Esophagus (tissue), 2 donors: ENCODE data around the gene OTOGL. TPM values are rescaled to one million over a fixed set of nuclear protein-coding genes. Genes with fewer than 3 reads are reported as not detected.
"Not testable (repeated sequence)": the region's sequence is repeated elsewhere in the genome, so short reads cannot be mapped to it uniquely, and the experiment has no call there.

Source experiments
- H3K27ac ChIP-seq, 2 donors: one replicate each; pipeline ENCODE4 v1.5.1; 2013; ENCODE audit warnings: low read depth in 2 of 2, mild to moderate bottlenecking in 2 of 2, inconsistent platforms in 1 of 2, low read length in 1 of 2, moderate library complexity in 1 of 2
- H3K27me3 ChIP-seq, 2 donors: one replicate each; pipeline ENCODE4 v1.6.1; 2013; ENCODE audit warnings: low read length in 2 of 2, control low read depth in 1 of 2, mild to moderate bottlenecking in 1 of 2; ENCODE audit not compliant: insufficient read depth in 2 of 2, control insufficient read depth in 1 of 2
- H3K36me3 ChIP-seq, 2 donors: one replicate each; pipeline ENCODE4 v1.6.1; 2013; ENCODE audit warnings: low read length in 1 of 2; ENCODE audit not compliant: control insufficient read depth in 2 of 2, insufficient read depth in 2 of 2
- H3K4me1 ChIP-seq, 2 donors: one replicate each; pipeline ENCODE4 v1.6.1; 2013; ENCODE audit warnings: low read length in 1 of 2; ENCODE audit not compliant: control insufficient read depth in 2 of 2, insufficient read depth in 2 of 2
- H3K4me3 ChIP-seq, 2 donors: one replicate each; pipeline ENCODE4 v1.5.1; 2013; ENCODE audit warnings: low read length in 2 of 2, mild to moderate bottlenecking in 2 of 2, low read depth in 1 of 2, moderate library complexity in 1 of 2
- H3K9me3 ChIP-seq, 2 donors: one replicate each; pipeline ENCODE4 v1.6.1; 2013; ENCODE audit warnings: mild to moderate bottlenecking in 2 of 2, low read depth in 1 of 2, low read length in 1 of 2, moderate library complexity in 1 of 2; ENCODE audit not compliant: control insufficient read depth in 2 of 2, insufficient read depth in 1 of 2
- WGBS, 2 donors: extraction: QIAGEN DNeasy Blood & Tissue Kit; methylation state at CpG; one replicate each; pipeline ENCODE4 v1.1.7; 2013; 5-methylcytosine and 5-hydroxymethylcytosine counted together
- polyA plus RNA-seq, 2 donors: library from polyadenylated mRNA; stranded (reverse); fragments of 200-250 nt; gene quantifications; one replicate each; pipeline ENCODE4 v1.2.3, GENCODE V29; 2013
- donor health status: healthy with polysubstance abuse.
- donor health status: Bipolar disorder and iron deficiency.

The OTOGL gene
- polyA plus RNA-seq, 2 donors: 0.11 to 0.39 TPM

- H3K36me3 ChIP-seq: no peaks in the 10 kb centered on the region
- no peaks in the 10 kb centered on the region for H3K27me3 ChIP-seq
- H3K27ac ChIP-seq: no peak overlapping the region
- no peaks in the 10 kb centered on the region for H3K4me1 ChIP-seq
- 44 to 68% methylated on average over 2 of the region's 2 CpGs for WGBS, 2 donors
- no peak overlapping the region for H3K4me3 ChIP-seq
- H3K9me3 ChIP-seq: no peaks in the 10 kb centered on the region
Measured at GRCh38 chr12:80118565-80119324, 19.4 kb downstream of the OTOGL start.

- Histone ChIP-seq H3K27ac (no peak overlapping the region), H3K4me3 (no peak overlapping the region), H3K9me3 (no peaks in the 10 kb centered on the region), H3K36me3 (no peaks in the 10 kb centered on the region), H3K4me1 (no peaks in the 10 kb centered on the region), H3K27me3 (no peaks in the 10 kb centered on the region)
- WGBS, 2 donors: 52 to 57% methylated on average over 3 of the region's 3 CpGs
Measured at GRCh38 chr12:80120994-80121393, 21.7 kb downstream of the OTOGL start.

GRCh38 chr12:80121661-80122060 is 22.3 kb downstream of the OTOGL start:
- no peak overlapping the region for H3K4me3 ChIP-seq
- H3K27ac ChIP-seq: no peak overlapping the region
- no peaks in the 10 kb centered on the region for H3K9me3 ChIP-seq
- WGBS, 2 donors: 46 to 60% methylated on average over 3 of the region's 3 CpGs
- no peaks in the 10 kb centered on the region for H3K36me3 ChIP-seq
- H3K27me3 ChIP-seq: no peaks in the 10 kb centered on the region
- no peaks in the 10 kb centered on the region for H3K4me1 ChIP-seq

GRCh38 chr12:80129895-80130530 is 30.7 kb downstream of the OTOGL start:
- H3K4me3 ChIP-seq: no peak overlapping the region
- H3K4me1 ChIP-seq: no peaks in the 10 kb centered on the region
- H3K9me3 ChIP-seq: peaks cover 0 to 2% of the 10 kb centered on the region in 2 donors
- H3K27me3 ChIP-seq: no peaks in the 10 kb centered on the region
- H3K36me3 ChIP-seq: no peaks in the 10 kb centered on the region
- H3K27ac ChIP-seq: no peak overlapping the region

- H3K27ac ChIP-seq: no peak overlapping the region
- no peaks in the 10 kb centered on the region for H3K4me1 ChIP-seq
- WGBS, 2 donors: 94 to 97% methylated on average over 3 of the region's 3 CpGs
- peaks cover 0 to 2% of the 10 kb centered on the region in 2 donors for H3K9me3 ChIP-seq
- no peak overlapping the region for H3K4me3 ChIP-seq
- H3K27me3 ChIP-seq: no peaks in the 10 kb centered on the region
- no peaks in the 10 kb centered on the region for H3K36me3 ChIP-seq
Measured at GRCh38 chr12:80135624-80136023, 36.3 kb downstream of the OTOGL start.

GRCh38 chr12:80140005-80140404 is 40.7 kb downstream of the OTOGL start:
- 81 to 87% methylated on average over 4 of the region's 4 CpGs for WGBS, 2 donors
- Histone ChIP-seq H3K27ac (no peak overlapping the region), H3K27me3 (no peaks in the 10 kb centered on the region)

GRCh38 chr12:80142640-80143039 is 43.3 kb downstream of the OTOGL start:
- no peaks in the 10 kb centered on the region for H3K9me3 ChIP-seq
- H3K4me3 ChIP-seq: no peak overlapping the region
- 59 to 67% methylated on average over 2 of the region's 2 CpGs for WGBS, 2 donors
- H3K4me1 ChIP-seq: no peaks in the 10 kb centered on the region
- H3K27me3 ChIP-seq: no peaks in the 10 kb centered on the region
- H3K27ac ChIP-seq: no peak overlapping the region
- no peaks in the 10 kb centered on the region for H3K36me3 ChIP-seq

More at GRCh38 chr12:80140005-80140404, 40.7 kb downstream of the OTOGL start:
- no peaks in the 10 kb centered on the region for H3K36me3 ChIP-seq
- H3K4me1 ChIP-seq: no peaks in the 10 kb centered on the region
- no peaks in the 10 kb centered on the region for H3K9me3 ChIP-seq
- no peak overlapping the region for H3K4me3 ChIP-seq

GRCh38 chr12:80143537-80143936 is 44.2 kb downstream of the OTOGL start:
- no peaks in the 10 kb centered on the region for H3K36me3 ChIP-seq
- H3K4me3 ChIP-seq: no peak overlapping the region
- H3K4me1 ChIP-seq: no peaks in the 10 kb centered on the region
- 79 to 81% methylated on average over 4 of the region's 4 CpGs for WGBS, 2 donors
- no peak overlapping the region for H3K27ac ChIP-seq
- no peaks in the 10 kb centered on the region for H3K9me3 ChIP-seq
- H3K27me3 ChIP-seq: no peaks in the 10 kb centered on the region

GRCh38 chr12:80149547-80150313 is 50.4 kb downstream of the OTOGL start:
- 92 to 94% methylated on average over 17 to 18 of the region's 26 CpGs for WGBS, 2 donors
- not testable (repeated sequence) for H3K4me3 ChIP-seq, H3K9me3 ChIP-seq, H3K27me3 ChIP-seq, H3K27ac ChIP-seq, H3K36me3 ChIP-seq, H3K4me1 ChIP-seq
